GM23338 (cell line): Measurements from ENCODE around the gene STRA6.

Source experiments
- CREB1 ChIP-seq: fragments of 250-450 bp; sonication (Bioruptor Pico); IDR thresholded peaks from 2 replicates; pipeline ENCODE4 v1.5.0; 2020; ENCODE audit warnings: low read depth, mild to moderate bottlenecking, moderate library complexity
- CTCF ChIP-seq, 2 experiments: fragments of 200-600 bp in 1 of 2; sonication (generic) in 1 of 2; conservative IDR thresholded peaks; 2 replicates each; pipeline versions ENCODE4 v1.5.1 to v1.6.1; 2016 to 2017; ENCODE audit warnings: antibody characterized with exemption in 2 of 2, low read depth in 2 of 2, mild to moderate bottlenecking in 2 of 2, moderate library complexity in 1 of 2
- ETS1 ChIP-seq: IDR thresholded peaks from 2 replicates; pipeline ENCODE4 v1.6.1; 2016; ENCODE audit warnings: antibody characterized with exemption
- EZH2 ChIP-seq: fragments of 200-600 bp; sonication (generic); IDR thresholded peaks from one replicate; pipeline ENCODE4 v1.8.0; 2017; ENCODE audit warnings: antibody characterized with exemption, mild to moderate bottlenecking, low read depth; ENCODE audit not compliant: unreplicated experiment
- EZH2phosphoT487 ChIP-seq: fragments of 200-600 bp; sonication (generic); IDR thresholded peaks from one replicate; pipeline ENCODE4 v1.8.1; 2018; ENCODE audit warnings: antibody characterized with exemption; ENCODE audit not compliant: unreplicated experiment
- JUNB ChIP-seq: IDR thresholded peaks from one replicate; pipeline ENCODE4 v1.6.1; 2016; ENCODE audit warnings: antibody characterized with exemption; ENCODE audit not compliant: unreplicated experiment
- NANOG ChIP-seq: IDR thresholded peaks from 2 replicates; pipeline ENCODE4 v1.6.1; 2016; ENCODE audit warnings: antibody characterized with exemption, borderline replicate concordance
- POLR2AphosphoS5 ChIP-seq: IDR thresholded peaks from 2 replicates; pipeline ENCODE4 v1.6.1; 2016; ENCODE audit warnings: antibody characterized with exemption, low read depth
- REST ChIP-seq: IDR thresholded peaks from one replicate; pipeline ENCODE4 v1.6.1; 2018; ENCODE audit warnings: antibody characterized with exemption; ENCODE audit not compliant: unreplicated experiment
- STAT1 ChIP-seq: IDR thresholded peaks from one replicate; pipeline ENCODE4 v1.6.1; 2016; ENCODE audit warnings: antibody characterized with exemption; ENCODE audit not compliant: unreplicated experiment
- ZNF114 ChIP-seq: fragments of 250-450 bp; sonication (Bioruptor Pico); IDR thresholded peaks from 2 replicates; pipeline ENCODE4 v1.5.0; 2020; ENCODE audit warnings: mild to moderate bottlenecking, moderate library complexity
- ZNF331 ChIP-seq: fragments of 250-450 bp; sonication (Bioruptor Pico); IDR thresholded peaks from 2 replicates; pipeline ENCODE4 v1.5.0; 2020; ENCODE audit warnings: low read depth, mild to moderate bottlenecking, moderate library complexity
- ZNF462 ChIP-seq: fragments of 250-450 bp; sonication (Bioruptor Pico); IDR thresholded peaks from 2 replicates; pipeline ENCODE4 v1.5.0; 2020; ENCODE audit warnings: mild to moderate bottlenecking, moderate library complexity

GRCh38 chr15:74211656-74212055 is 9.1 kb upstream of the STRA6 start:
- no peak for TF ChIP-seq CTCF (conservative IDR thresholded peaks at IDR 0.05; ENCODE audit: low read depth in 2 of 2)
- TF ChIP-seq EZH2, result no peak
- no peak for TF ChIP-seq ETS1
- TF ChIP-seq EZH2phosphoT487, result no peak
- no peak for TF ChIP-seq NANOG
- no peak for TF ChIP-seq CREB1 (CRISPR knock-in tag)
- TF ChIP-seq REST, result no peak
- TF ChIP-seq ZNF331 (CRISPR knock-in tag), result no peak
- TF ChIP-seq JUNB, result no peak
- no peak for TF ChIP-seq POLR2AphosphoS5
- no peak for TF ChIP-seq STAT1
- TF ChIP-seq ZNF114 (CRISPR knock-in tag), result no peak
- TF ChIP-seq ZNF462 (CRISPR knock-in tag), result no peak
